CD4-positive, alpha-beta T cell (primary cell): ENCODE data around the gene CAT. TPM values are rescaled to one million over a fixed set of nuclear protein-coding genes. Genes with fewer than 3 reads are reported as not detected.

Experiments used
- ATAC-seq: fragments of 200-7000 bp; cut with Tn5 transposase; one replicate; pipeline ENCODE4 v1.10.0; 2022; ENCODE audit warnings: mild to moderate bottlenecking; ENCODE audit not compliant: poor library complexity
- CTCF ChIA-PET: fragments of 350-600 bp; sonication (Branson Sonifier 250); formaldehyde crosslinking; loops from one replicate; lab custom pipeline; 2021; ENCODE audit warnings: antibody characterized with exemption, inconsistent platforms; lab: Charles Lee
- POLR2A ChIA-PET: fragments of 350-600 bp; sonication (Branson Sonifier 250); formaldehyde crosslinking; loops from one replicate; lab custom pipeline; 2021; ENCODE audit warnings: antibody characterized with exemption, inconsistent platforms; lab: Charles Lee
- DNase-seq, 14 experiments: peaks; one replicate each; pipeline ENCODE4 v3.0.0-alpha.2; 2013 to 2020; ENCODE audit warnings: mixed read lengths in 2 of 14
- H3K27ac ChIP-seq, 2 donors: one replicate each; pipeline versions ENCODE4 v1.5.1 to v1.7.0; 2013; ENCODE audit warnings: low read length in 2 of 2, low read depth in 1 of 2, mild to moderate bottlenecking in 1 of 2
- H3K27me3 ChIP-seq, 2 experiments: 1 replicate in 1 of 2; 2 replicates in 1 of 2; pipeline versions ENCODE4 v1.6.1 to v1.7.0; 2013; ENCODE audit warnings: low read length in 2 of 2, control low read depth in 1 of 2, mild to moderate bottlenecking in 1 of 2, moderate library complexity in 1 of 2; ENCODE audit not compliant: insufficient read depth in 2 of 2, control insufficient read depth in 1 of 2
- H3K36me3 ChIP-seq: one replicate; pipeline ENCODE4 v1.6.1; 2013; ENCODE audit warnings: low read length, control low read depth; ENCODE audit not compliant: insufficient read depth
- H3K4me1 ChIP-seq: one replicate; pipeline ENCODE4 v1.6.1; 2013; ENCODE audit warnings: low read length, control low read depth; ENCODE audit not compliant: insufficient read depth
- H3K4me3 ChIP-seq: one replicate; pipeline ENCODE4 v1.5.1; 2013; ENCODE audit warnings: mild to moderate bottlenecking, low read length, moderate library complexity
- H3K9me3 ChIP-seq, 2 experiments: 1 replicate in 1 of 2; 2 replicates in 1 of 2; pipeline versions ENCODE4 v1.6.1 to v1.7.0; 2013; ENCODE audit warnings: low read length in 2 of 2, mild to moderate bottlenecking in 2 of 2, control low read depth in 1 of 2, moderate library complexity in 1 of 2; ENCODE audit not compliant: control insufficient read depth in 1 of 2, insufficient read depth in 1 of 2
- H3K27ac Mint-ChIP-seq: one replicate; pipeline ENCODE4 v1.8.0; 2020; ENCODE audit warnings: mixed read lengths
- H3K27me3 Mint-ChIP-seq: one replicate; pipeline ENCODE4 v1.8.0; 2021; ENCODE audit warnings: mixed read lengths
- H3K36me3 Mint-ChIP-seq: one replicate; pipeline ENCODE4 v1.8.0; 2021; ENCODE audit warnings: low read depth, mixed read lengths
- H3K4me1 Mint-ChIP-seq: one replicate; pipeline ENCODE4 v1.8.0; 2021; ENCODE audit warnings: low read depth, mixed read lengths
- H3K4me3 Mint-ChIP-seq: one replicate; pipeline ENCODE4 v1.8.0; 2020; ENCODE audit warnings: mild to moderate bottlenecking, mixed read lengths
- H3K9me3 Mint-ChIP-seq: one replicate; pipeline ENCODE4 v1.8.0; 2020; ENCODE audit warnings: mixed read lengths
- CTCF ChIP-seq: fragments of 200-600 bp; IDR thresholded peaks from one replicate; pipeline ENCODE4 v1.8.0; 2022; ENCODE audit warnings: antibody characterized with exemption, mild to moderate bottlenecking
- intact Hi-C, 2 experiments: fragments of 100-400 bp; cut with DNase I in 1 of 2; cut with micrococcal nuclease in 1 of 2; formaldehyde crosslinking; loops; one replicate each; pipeline versions ENCODE4 v1.15.1 to v1.9.0; 2023 to 2025; cut with DNase I, micrococcal nuclease
- total RNA-seq, 174 experiments: library from RNA in 2 of 174; stranded (reverse) in 2 of 174; gene quantifications; one replicate each; pipeline ENCODE4 v1.2.3 and lab custom pipeline; 2021 to 2026

CAT gene
- total RNA-seq, 2 experiments from 2014 or later: 8.5 to 9.8 TPM

- intact Hi-C loops: loop anchor here in 1 of 2 experiments (10.0 kb wide), 1 partner anchor 875 kb away; no protein-coding TSS in a partner anchor
- Mint-ChIP-seq H3K27ac (no peak overlapping the region), H3K9me3 (no peaks in the 10 kb centered on the region), H3K36me3 (no peaks in the 10 kb centered on the region), H3K27me3 (no peaks in the 10 kb centered on the region), H3K4me3 (no peak overlapping the region), H3K4me1 (no peaks in the 10 kb centered on the region)
- H3K36me3 ChIP-seq: no peaks in the 10 kb centered on the region
- H3K27me3 ChIP-seq: no peaks in the 10 kb centered on the region
- ATAC-seq (no peak), DNase-seq (no peak)
- H3K9me3 ChIP-seq: peaks cover 0 to 3% of the 10 kb centered on the region in 2 experiments
- H3K4me3 ChIP-seq: no peak overlapping the region
- TF ChIP-seq CTCF: no peak
- H3K27ac ChIP-seq: no peak overlapping the region
- CTCF ChIA-PET: no interaction called here
- POLR2A ChIA-PET: no interaction called here
- no peaks in the 10 kb centered on the region for H3K4me1 ChIP-seq
Measured at GRCh38 chr11:34519595-34520235, 81.0 kb downstream of the CAT start.

GRCh38 chr11:34521265-34521664 lies 82.5 kb downstream of the CAT start:
- H3K4me3 ChIP-seq: no peak overlapping the region
- Mint-ChIP-seq H3K9me3 (no peaks in the 10 kb centered on the region), H3K27ac (no peak overlapping the region), H3K4me3 (no peak overlapping the region), H3K36me3 (no peaks in the 10 kb centered on the region), H3K4me1 (no peaks in the 10 kb centered on the region), H3K27me3 (no peaks in the 10 kb centered on the region)
- ChIA-PET POLR2A (no interaction called here), CTCF (no interaction called here)
- intact Hi-C loops: no loop called here
- no peaks in the 10 kb centered on the region for H3K36me3 ChIP-seq
- H3K4me1 ChIP-seq: no peaks in the 10 kb centered on the region
- DNase-seq: no peak
- no peak for ATAC-seq
- H3K27me3 ChIP-seq: no peaks in the 10 kb centered on the region
- peaks cover 0 to 5% of the 10 kb centered on the region in 2 experiments for H3K9me3 ChIP-seq
- TF ChIP-seq CTCF: no peak
- H3K27ac ChIP-seq: no peak overlapping the region

Other genes with a start within 250 kb of the CAT start
- gene ABTB2, start 80.9 kb upstream of the CAT start, total RNA-seq: 1 to 10 TPM in 1 of 2 experiments, under 1 TPM in 1; 0.88 to 1.0 TPM
- gene ELF5, start 74.9 kb downstream of the CAT start, total RNA-seq: not detected
- gene EHF, start 182.2 kb downstream of the CAT start, total RNA-seq: not detected